Iris pigment epithelial cell (primary cell): ENCODE measurements around the gene ASXL3.

ENCODE experiments used
- DNase-seq: peaks from one replicate; pipeline ENCODE4 v3.0.0-alpha.2; 2011; ENCODE audit warnings: low read depth

Gene ASXL3

GRCh38 chr18:33664241-33664874 is 86.3 kb downstream of the ASXL3 start:
- no peak for DNase-seq

- no peak for DNase-seq
Measured at GRCh38 chr18:33665187-33665586, 87.2 kb downstream of the ASXL3 start.

- no peak for DNase-seq
Measured at GRCh38 chr18:33665641-33666040, 87.6 kb downstream of the ASXL3 start.

- DNase-seq = no peak
Measured at GRCh38 chr18:33666915-33667314, 88.9 kb downstream of the ASXL3 start.

GRCh38 chr18:33669589-33669988 is 91.6 kb downstream of the ASXL3 start:
- no peak for DNase-seq

DNA sequence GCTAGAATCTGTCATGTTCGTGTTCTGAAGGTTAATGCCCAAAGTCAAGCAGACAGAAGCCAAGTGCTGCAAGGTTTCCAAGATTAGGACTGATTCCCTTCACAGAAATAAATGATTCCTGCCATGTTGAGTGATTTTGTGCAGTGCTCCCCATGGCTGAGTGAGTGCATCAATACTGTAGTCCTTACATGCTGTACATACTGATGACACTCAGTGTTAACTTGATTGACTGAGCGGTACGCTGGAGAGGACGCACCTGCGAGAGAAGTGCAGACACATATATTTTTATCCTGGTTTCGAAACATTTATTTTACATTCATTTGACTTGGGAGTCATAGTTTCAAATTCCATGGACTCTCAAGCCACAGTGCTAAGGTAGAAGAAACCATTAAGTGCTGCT is 92.0 kb downstream of the ASXL3 start:
- no peak for DNase-seq

GRCh38 chr18:33673689-33674088 is 95.7 kb downstream of the ASXL3 start:
- DNase-seq = no peak

DNA sequence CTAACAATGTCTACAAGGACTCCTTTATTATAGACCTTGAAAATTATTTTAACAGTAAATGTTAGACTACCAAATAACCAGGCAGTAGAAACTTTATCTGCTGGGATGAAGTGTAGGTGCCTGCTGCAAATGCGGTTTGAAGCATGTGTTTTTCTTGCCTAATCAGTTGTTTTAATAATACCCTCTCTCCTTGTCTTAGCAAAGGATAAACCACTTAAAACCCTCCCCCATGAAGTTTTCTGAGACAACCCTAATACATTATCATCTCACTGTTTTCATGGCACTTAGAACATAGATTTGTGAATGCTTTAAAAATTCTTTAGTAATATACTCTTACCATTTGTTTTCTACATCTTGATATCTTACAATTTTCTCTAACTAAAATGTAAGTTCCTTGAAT is 98.6 kb downstream of the ASXL3 start:
- no peak for DNase-seq

- DNase-seq = no peak
Measured at GRCh38 chr18:33677891-33678290, 99.9 kb downstream of the ASXL3 start.

- no peak for DNase-seq
Measured at GRCh38 chr18:33682436-33682835, 104.4 kb downstream of the ASXL3 start.

- DNase-seq = no peak
Measured at GRCh38 chr18:33694593-33694992, 116.6 kb downstream of the ASXL3 start.

GRCh38 chr18:33696332-33697162 is 118.5 kb downstream of the ASXL3 start:
- DNase-seq = no peak

GRCh38 chr18:33697498-33697897 is 119.5 kb downstream of the ASXL3 start:
- no peak for DNase-seq

- DNase-seq = no peak
Measured at GRCh38 chr18:33699372-33699771, 121.4 kb downstream of the ASXL3 start.

DNA sequence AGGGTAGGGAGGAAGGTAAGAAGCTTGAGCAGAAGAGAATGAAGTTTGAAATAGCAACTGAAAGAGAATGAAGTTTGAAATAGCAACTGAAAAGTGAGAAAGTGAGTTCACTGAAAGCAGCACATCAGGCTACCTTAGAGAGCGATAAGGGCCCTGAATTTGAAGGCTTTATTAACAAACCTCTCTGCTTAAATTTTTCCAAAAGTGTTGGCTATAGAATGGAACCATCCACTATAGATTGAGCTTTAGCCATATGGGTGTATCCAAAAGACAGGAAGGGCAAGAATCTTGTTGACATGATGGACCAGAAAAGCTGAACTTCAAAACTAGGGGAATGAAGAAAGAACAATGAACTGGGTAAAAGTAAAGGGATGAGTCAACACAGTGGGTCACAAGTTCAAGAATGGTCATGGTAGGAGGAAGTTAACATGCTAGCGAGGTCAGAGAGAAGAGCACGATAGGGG is 122.5 kb downstream of the ASXL3 start:
- no peak for DNase-seq

GRCh38 chr18:33702625-33703024 is 124.6 kb downstream of the ASXL3 start:
- no peak for DNase-seq

- no peak for DNase-seq
Measured at GRCh38 chr18:33706391-33706790, 128.4 kb downstream of the ASXL3 start.

- DNase-seq = no peak
Measured at GRCh38 chr18:33708876-33709275, 130.9 kb downstream of the ASXL3 start.

- DNase-seq = no peak
Measured at GRCh38 chr18:33710269-33710668, 132.2 kb downstream of the ASXL3 start.

DNA sequence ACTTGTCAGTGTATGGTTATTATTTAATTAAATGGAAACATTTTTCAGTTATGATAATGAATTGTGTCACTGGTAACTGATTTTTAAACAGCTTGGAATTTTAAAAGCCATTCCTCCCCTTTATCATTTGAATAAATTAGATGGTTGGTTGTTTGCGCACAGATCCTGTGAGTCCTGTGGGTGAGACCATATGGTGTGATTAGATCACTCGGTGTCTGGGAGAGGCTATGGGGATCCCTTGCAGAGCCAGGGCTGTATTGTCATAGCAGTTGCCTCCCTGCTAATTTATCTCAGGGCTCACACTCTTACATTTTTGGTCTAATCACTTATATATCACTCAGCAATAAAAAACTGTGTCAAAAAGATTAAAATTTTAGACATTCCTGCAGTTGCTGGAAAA is 133.5 kb downstream of the ASXL3 start:
- no peak for DNase-seq

- no peak for DNase-seq
Measured at GRCh38 chr18:33712719-33713118, 134.7 kb downstream of the ASXL3 start.

- no peak for DNase-seq
Measured at GRCh38 chr18:33716061-33716683, 138.2 kb downstream of the ASXL3 start.

DNA sequence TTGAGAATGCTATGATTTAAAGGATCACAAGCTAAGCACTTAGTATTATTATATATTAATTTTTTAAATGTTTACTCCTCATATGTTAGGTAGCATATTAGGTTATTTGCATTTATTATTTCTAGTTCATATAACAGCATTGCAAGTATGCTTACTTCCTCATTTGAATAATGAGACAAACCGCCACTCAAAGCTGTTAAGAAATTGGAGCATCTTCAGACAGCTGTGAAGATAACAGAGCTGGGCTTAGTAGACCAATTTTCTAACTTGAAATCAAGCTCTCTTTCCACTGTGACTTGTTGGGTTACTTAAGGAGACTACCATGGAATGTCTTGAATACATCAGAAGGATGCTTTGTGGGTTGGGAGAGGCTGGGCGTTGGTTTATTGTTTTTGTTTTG is 139.3 kb downstream of the ASXL3 start:
- DNase-seq = no peak
